Body of pancreas (tissue), 4 donors: Measurements from ENCODE around the gene FBXL17.

Experiments used
- POLR2A ChIP-seq, 3 donors: fragments of 450-650 bp; IDR thresholded peaks; one replicate each; pipeline ENCODE4 v1.6.1; 2016; ENCODE audit warnings: antibody characterized with exemption in 3 of 3, mild to moderate bottlenecking in 2 of 3
- TF ChIP-seq, protein P1 (sequence below), 7 experiments: fragments of 450-650 bp in 4 of 7; fragments of 200-600 bp in 3 of 7; sonication (generic) in 3 of 7; IDR thresholded peaks; one replicate each; pipeline ENCODE4 v1.5.1; 2016 to 2019; ENCODE audit warnings: antibody characterized with exemption in 7 of 7

DNA sequence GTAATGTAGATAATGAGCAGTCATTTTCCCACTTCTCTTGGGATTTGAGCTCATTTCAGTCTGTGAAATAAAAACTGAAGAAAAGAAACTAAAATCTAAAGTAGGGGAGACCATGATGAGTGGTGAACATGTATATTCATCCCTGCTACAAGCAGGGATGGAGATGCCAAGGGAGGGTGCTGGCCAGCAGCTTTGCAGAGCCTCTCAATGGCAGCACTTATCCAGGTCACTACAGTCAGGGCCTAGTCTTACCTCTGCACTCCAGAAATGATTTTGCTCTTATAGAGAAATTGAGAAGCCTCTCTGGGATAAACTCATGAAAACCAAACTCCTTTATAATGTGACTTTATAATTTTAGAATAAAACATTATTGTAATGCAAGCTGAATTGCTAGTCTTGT, 317.6 kb downstream of the FBXL17 start:
- TF ChIP-seq, protein P1, sequence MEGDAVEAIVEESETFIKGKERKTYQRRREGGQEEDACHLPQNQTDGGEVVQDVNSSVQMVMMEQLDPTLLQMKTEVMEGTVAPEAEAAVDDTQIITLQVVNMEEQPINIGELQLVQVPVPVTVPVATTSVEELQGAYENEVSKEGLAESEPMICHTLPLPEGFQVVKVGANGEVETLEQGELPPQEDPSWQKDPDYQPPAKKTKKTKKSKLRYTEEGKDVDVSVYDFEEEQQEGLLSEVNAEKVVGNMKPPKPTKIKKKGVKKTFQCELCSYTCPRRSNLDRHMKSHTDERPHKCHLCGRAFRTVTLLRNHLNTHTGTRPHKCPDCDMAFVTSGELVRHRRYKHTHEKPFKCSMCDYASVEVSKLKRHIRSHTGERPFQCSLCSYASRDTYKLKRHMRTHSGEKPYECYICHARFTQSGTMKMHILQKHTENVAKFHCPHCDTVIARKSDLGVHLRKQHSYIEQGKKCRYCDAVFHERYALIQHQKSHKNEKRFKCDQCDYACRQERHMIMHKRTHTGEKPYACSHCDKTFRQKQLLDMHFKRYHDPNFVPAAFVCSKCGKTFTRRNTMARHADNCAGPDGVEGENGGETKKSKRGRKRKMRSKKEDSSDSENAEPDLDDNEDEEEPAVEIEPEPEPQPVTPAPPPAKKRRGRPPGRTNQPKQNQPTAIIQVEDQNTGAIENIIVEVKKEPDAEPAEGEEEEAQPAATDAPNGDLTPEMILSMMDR (IDR thresholded peaks at IDR 0.05), result no peak
- no peak for TF ChIP-seq POLR2A (IDR thresholded peaks at IDR 0.05)
